Mononuclear cell (primary cell): ENCODE data around the gene OR13H1. TPM values are rescaled to one million over a fixed set of nuclear protein-coding genes. Genes with fewer than 3 reads are reported as not detected.
"Not testable (repeated sequence)": the region's sequence is repeated elsewhere in the genome, so short reads cannot be mapped to it uniquely, and the experiment has no call there.

Experiments used
- H3K27me3 ChIP-seq: 2 replicates; pipeline ENCODE4 v1.6.0; 2011; ENCODE audit warnings: low read length, control low read depth; ENCODE audit not compliant: insufficient read depth
- H3K4me1 ChIP-seq: 2 replicates; pipeline ENCODE4 v1.5.1; 2011; ENCODE audit warnings: mild to moderate bottlenecking, low read length, control low read depth; ENCODE audit not compliant: insufficient read depth
- H3K4me3 ChIP-seq: 2 replicates; pipeline ENCODE4 v1.5.1; 2011; ENCODE audit warnings: mild to moderate bottlenecking, low read length, moderate library complexity
- H3K9me3 ChIP-seq: 2 replicates; pipeline ENCODE4 v1.5.1; 2011; ENCODE audit warnings: low read depth, mild to moderate bottlenecking, control low read depth, low read length
- total RNA-seq: library from RNA; depleted of rRNA; stranded (reverse); fragments of >200 nt; gene quantifications from one replicate; pipeline ENCODE4 v1.2.3, GENCODE V29; 2012

Gene OR13H1, protein sequence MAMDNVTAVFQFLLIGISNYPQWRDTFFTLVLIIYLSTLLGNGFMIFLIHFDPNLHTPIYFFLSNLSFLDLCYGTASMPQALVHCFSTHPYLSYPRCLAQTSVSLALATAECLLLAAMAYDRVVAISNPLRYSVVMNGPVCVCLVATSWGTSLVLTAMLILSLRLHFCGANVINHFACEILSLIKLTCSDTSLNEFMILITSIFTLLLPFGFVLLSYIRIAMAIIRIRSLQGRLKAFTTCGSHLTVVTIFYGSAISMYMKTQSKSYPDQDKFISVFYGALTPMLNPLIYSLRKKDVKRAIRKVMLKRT
- total RNA-seq, result not detected

DNA sequence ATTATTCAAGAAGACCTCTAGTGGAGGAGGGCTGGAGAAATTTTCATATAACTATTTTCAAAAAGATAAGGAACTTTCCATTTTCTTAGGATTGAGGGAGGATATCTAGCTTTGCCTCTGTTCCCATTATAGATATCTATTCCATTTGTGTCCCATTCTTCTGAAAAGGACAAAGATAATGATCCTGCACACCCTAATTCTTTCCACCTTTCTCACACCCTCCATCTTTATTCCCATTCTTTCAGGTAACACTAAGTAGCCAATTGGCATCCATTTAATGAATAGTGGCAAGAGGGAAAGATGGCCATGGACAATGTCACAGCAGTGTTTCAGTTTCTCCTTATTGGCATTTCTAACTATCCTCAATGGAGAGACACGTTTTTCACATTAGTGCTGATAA is at the start of gene OR13H1:
Gene OR13H1 (plus strand): TSS at position 301 of the 400 bp plus-strand sequence. CDS start 0 bp downstream, at position 301.
- Histone ChIP-seq H3K4me3 (no peak within 1 kb of the TSS), H3K27me3 (no peaks in the 10 kb centered on the region), H3K9me3 (no peaks in the 10 kb centered on the region), H3K4me1 (no peaks in the 10 kb centered on the region)

DNA sequence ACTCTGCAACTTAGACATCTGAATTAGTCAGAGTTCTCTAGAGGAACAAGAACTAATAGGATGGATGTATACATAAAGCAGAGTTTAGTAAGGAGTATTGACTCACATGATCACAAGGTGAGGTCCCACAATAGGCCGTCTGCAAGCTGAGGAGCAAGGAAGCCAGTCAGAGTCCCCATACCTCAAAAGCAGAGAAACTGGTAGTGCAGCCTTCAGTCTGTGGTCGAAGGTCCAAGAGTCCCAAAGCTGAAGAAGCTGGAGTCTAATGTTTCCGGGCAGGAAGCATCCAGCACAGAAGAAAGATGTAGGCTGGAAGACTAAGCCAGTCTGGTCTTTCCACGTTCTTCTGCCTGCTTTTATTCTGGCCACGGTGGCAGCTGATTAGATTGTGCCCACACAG is 42.3 kb upstream of the OR13H1 start:
- not testable (repeated sequence) for H3K9me3 ChIP-seq, H3K4me1 ChIP-seq, H3K4me3 ChIP-seq

DNA sequence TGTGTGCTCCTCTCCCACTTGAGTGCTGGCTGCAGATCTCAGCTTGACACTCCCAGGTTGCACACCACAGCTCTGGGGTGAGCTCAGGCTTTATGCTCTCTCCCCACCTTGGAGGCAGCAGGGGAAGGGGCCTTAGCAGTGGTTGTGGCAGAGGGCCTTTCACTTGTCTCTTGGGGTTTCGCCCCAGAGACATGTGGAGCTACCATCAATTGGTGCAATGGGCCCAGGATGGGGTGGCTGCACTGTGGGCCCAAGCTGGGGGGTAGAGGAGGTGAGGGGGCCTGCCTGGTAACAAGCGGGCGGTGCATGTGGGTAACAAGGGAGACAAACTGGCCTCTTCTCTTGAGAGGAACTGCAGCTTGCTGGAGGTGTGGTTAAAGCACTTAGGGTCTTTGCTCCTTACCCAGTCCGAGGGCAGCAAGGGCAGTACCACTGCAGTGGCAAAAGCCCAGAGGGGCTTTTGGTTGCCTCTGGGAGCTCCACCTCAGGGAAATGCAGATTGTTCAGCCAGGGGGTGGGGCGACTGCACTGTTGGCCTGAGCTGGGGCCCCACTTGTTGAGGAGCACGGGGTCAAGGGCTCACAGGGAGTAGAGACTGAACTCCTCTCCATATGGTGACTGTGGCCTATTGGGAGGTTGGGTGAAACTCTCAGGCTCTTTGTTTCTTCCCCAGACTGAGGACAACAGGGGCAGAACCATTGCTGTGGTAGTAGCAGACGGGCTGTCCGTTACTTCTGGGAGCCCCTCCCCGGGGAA is 30.5 kb upstream of the OR13H1 start:
- Histone ChIP-seq H3K4me1 (no peaks in the 10 kb centered on the region), H3K27me3 (no peaks in the 10 kb centered on the region), H3K9me3 (no peaks in the 10 kb centered on the region), H3K4me3 (no peak overlapping the region)

More for the DNA sequence above, 42.3 kb upstream of the OR13H1 start:
- not testable (repeated sequence) for H3K27me3 ChIP-seq

DNA sequence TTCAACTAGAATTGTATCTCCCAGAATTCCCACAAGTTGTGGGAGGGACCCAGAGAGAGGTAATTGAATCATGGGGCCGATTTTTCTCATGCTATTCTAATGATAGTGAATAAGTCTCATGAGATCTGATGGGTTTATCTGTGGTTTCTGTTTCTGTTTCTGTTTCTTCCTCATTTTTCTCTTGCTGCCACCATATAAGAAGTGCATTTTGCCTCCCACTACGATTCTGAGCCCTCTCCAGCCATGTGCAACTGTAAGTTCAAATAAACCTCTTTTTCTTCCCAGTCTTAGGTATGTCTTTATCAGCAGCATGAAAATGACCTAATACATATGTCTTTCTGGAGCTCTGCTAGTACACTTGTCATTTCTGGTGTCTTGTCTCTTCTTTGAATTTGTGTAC is 22.1 kb upstream of the OR13H1 start:
- no peaks in the 10 kb centered on the region for H3K4me1 ChIP-seq
- H3K4me3 ChIP-seq, result no peak overlapping the region
- no peaks in the 10 kb centered on the region for H3K27me3 ChIP-seq
- no peaks in the 10 kb centered on the region for H3K9me3 ChIP-seq

DNA sequence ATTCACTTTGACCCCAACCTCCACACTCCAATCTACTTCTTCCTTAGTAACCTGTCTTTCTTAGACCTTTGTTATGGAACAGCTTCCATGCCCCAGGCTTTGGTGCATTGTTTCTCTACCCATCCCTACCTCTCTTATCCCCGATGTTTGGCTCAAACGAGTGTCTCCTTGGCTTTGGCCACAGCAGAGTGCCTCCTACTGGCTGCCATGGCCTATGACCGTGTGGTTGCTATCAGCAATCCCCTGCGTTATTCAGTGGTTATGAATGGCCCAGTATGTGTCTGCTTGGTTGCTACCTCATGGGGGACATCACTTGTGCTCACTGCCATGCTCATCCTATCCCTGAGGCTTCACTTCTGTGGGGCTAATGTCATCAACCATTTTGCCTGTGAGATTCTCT is 344 bp downstream of the OR13H1 start:
- H3K4me1 ChIP-seq, result no peaks in the 10 kb centered on the region
- H3K9me3 ChIP-seq, result no peaks in the 10 kb centered on the region
- no peaks in the 10 kb centered on the region for H3K27me3 ChIP-seq
- H3K4me3 ChIP-seq, result no peak overlapping the region

DNA sequence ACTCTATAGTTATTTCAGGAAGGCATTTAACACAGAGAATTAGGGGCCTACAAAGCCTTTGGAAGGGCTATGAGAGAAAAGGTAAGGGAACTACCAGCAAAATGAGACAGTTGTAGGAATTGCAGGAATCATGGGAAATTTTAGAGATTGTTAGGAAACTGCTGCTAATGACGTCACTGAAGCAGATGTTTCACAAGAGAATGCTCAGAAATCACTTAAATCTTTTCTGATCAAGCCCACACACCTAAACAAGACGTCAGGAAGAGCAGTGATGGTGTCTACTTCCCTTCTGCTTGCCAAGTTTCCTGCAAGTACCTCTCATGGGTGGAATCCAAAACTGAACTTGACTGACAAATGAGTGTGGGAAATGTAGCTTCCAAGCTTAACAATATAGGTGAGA is 5.1 kb downstream of the OR13H1 start:
- no peak overlapping the region for H3K4me3 ChIP-seq
- H3K4me1 ChIP-seq, result no peaks in the 10 kb centered on the region
- H3K9me3 ChIP-seq, result no peaks in the 10 kb centered on the region
- H3K27me3 ChIP-seq, result no peaks in the 10 kb centered on the region

DNA sequence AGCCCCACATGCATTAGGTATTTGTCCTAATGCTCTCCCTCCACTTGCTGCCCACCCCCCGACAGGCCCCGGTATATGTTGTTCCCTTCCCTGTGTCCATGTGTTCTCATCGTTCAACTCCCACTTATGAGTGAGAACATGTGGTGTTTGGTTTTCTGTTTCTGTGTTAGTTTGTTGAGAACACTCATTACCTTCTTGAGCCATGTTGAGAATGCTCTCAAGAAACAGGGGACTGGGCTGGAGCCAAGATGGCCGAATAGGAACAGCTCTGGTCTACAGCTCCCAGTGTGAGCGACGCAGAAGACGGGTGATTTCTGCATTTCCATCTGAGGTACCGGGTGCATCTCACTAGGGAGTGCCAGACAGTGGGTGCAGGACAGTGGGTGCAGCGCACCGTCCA is 8.6 kb downstream of the OR13H1 start:
- not testable (repeated sequence) for H3K4me1 ChIP-seq, H3K4me3 ChIP-seq, H3K27me3 ChIP-seq, H3K9me3 ChIP-seq

DNA sequence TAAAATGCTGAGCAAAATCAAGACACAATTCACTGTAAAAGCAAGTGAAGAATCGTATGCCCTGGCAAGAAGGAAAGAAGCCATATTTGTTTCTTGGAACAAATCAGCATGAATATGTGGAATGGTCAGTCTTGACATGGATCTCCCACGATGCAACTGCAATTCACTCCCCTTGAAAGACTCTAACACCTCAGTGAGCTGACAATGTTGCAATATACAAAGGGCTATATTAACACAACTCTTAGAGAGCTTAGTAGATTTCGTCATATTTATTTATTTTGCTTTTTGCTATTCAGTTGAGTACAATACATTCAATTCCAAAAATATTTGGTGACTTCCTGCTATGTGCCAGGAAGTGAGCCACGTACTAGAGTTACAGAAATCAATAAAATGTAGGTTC is 14.7 kb downstream of the OR13H1 start:
- Histone ChIP-seq H3K27me3 (no peaks in the 10 kb centered on the region), H3K4me1 (no peaks in the 10 kb centered on the region), H3K4me3 (no peak overlapping the region), H3K9me3 (no peaks in the 10 kb centered on the region)

DNA sequence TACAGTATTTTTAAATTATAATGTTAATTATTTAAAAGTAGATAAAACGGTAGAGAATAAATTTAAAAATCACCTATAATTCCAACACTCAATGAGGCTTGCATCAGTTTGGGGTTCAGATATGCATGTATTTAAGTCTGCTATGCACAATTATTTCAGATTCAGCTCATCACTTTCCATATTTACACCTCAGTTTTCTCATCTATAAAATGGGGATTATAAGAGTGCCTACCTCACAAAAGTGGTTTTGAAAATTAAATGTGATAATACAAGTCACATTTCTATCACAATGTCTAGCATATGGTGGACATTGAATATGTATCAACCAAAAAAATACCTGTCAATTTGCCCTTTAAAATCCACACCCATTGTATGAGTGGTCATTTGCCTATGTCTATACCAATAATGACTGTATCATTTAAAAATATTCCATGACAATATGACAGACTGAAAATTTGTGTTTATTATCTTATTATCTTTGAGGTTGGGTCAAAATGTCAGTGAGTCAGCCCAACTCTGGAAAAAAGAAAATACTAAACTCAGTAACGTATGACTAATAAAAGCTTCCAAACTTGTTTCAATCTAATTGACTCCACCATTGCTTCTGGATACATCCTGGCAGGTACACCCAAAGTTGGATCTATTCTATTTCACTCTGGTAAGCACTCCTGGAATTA is 20.8 kb downstream of the OR13H1 start:
- Histone ChIP-seq H3K4me3 (no peak overlapping the region), H3K9me3 (no peaks in the 10 kb centered on the region), H3K27me3 (no peaks in the 10 kb centered on the region), H3K4me1 (no peaks in the 10 kb centered on the region)

DNA sequence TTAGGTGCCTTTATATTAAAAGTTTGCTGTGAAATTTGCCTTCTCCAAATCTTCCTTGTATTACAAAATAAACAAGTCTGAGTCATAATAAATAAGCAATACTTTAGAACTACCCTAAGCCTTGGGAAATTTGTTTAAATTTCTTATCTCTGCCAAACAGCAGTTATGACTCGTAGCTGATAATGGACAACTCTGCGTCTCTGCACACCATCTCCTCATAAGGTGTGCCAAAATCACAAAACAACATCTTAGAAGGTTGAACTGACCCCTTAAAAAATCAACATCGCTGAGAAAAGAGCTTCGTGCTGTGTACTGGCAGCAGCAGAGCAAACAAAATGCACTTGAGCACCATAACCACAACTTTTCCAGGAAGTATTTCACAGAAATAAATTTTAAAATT is 22.0 kb downstream of the OR13H1 start:
- Histone ChIP-seq H3K27me3 (no peaks in the 10 kb centered on the region), H3K4me1 (no peaks in the 10 kb centered on the region), H3K9me3 (no peaks in the 10 kb centered on the region), H3K4me3 (no peak overlapping the region)

DNA sequence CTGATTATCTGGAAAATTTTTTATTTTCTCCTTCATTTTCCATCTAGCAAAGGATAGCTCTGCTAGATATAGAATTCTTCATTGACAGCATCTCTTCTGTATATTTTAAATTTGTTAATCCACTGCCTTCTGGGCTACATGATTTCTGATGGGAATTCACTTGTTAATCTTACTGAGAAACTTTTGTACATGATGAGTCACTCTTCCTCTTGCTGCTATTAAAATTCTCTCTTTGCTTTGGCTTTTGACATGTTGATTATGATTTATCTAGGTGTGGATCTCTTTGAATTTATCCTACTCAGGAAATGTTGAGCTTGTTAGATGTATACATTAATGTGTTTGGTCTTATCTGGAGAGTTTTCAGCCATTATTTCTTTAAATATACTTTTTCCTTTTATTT is 27.5 kb downstream of the OR13H1 start:
- Histone ChIP-seq H3K4me1 (no peaks in the 10 kb centered on the region), H3K9me3 (no peaks in the 10 kb centered on the region), H3K27me3 (no peaks in the 10 kb centered on the region), H3K4me3 (no peak overlapping the region)

DNA sequence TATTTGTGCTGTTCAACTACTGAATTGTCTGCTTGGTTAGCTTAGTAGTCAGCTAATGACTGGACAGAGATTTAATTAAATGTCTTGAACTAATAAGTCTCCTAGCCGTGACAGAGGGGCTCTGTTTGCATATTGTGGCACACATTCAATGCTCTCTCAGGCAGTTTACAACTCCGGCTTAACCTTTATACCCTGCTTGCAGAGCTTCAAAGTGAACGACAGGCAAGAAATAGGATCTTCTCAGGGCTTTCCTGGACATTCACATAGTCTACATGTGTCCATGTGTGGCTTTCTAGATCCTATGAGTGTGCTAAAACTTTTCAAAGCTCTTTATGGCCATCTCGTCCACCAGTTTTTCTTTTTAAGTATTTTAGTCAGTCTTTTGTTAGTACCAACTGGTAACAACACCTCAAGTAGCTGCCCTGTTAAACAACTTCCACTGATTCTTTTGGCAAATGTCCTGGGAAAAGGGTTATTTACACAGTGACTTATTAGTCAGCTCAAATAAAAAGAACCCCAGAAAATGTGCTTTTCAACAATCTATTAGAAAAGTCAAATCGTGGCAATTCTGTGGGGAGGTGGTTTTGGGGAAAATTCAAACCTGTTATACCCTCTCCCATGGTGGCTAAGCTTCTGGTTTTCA is 28.6 kb downstream of the OR13H1 start:
- no peaks in the 10 kb centered on the region for H3K27me3 ChIP-seq
- no peaks in the 10 kb centered on the region for H3K4me1 ChIP-seq
- H3K9me3 ChIP-seq, result no peaks in the 10 kb centered on the region
- H3K4me3 ChIP-seq, result no peak overlapping the region

DNA sequence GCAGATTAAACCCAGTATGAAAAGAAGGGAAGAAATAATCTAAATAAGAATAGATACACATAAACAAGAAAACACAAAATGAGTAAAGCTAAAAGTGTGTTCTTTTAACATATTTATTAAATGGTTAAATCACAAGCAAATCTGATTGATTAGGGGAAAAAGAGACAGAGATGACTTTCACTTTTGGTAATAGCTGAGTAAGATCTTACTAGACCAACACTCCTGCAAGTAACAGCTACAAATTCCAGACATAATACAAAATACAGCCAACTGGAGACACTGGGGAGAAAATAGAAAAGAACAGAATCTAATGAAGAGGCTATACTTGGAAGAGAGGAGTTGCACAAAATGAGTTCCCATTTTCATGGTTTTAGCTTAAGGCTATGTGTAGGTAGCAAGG is 33.5 kb downstream of the OR13H1 start:
- no peak overlapping the region for H3K4me3 ChIP-seq

DNA sequence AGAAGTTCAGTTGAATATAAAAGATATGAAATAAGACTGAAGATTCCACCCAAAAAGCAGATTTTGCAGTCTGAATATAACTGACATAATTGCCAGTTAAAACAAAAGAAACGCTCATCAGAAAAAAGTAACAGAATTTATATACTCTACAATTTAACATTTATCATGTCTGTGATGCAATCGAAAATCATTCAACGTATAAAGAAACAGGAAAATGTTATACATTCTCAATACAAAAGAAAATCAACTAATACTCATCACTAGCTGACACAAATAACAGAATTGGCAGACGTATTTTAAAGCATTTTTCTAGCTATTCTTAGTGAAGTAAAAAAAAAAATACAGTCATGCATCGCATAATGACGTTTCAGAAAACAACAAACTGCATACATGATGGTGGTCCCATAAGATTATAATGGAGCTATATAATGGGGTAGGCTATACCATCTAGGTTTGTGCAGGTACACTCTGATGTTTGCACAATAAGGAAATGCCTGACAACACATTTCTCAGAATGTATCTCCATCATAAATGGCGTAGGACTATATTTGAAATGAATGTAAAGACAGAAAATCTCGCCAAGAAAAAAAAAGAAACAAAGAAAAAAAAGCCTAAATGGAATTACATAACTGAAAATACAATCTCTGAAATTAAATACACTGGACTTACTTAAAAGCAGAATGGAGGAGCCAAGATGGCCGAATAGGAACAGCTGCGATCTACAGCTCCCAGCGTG is 34.3 kb downstream of the OR13H1 start:
- Histone ChIP-seq H3K27me3 (no peaks in the 10 kb centered on the region), H3K9me3 (no peaks in the 10 kb centered on the region), H3K4me1 (no peaks in the 10 kb centered on the region), H3K4me3 (no peak overlapping the region)

More for the DNA sequence above, 33.5 kb downstream of the OR13H1 start:
- Histone ChIP-seq H3K27me3 (no peaks in the 10 kb centered on the region), H3K4me1 (no peaks in the 10 kb centered on the region), H3K9me3 (no peaks in the 10 kb centered on the region)
